Right lobe of liver (tissue), 6 donors: ENCODE results near the gene ADI1. TPM values are rescaled to one million over a fixed set of nuclear protein-coding genes. Genes with fewer than 3 reads are reported as not detected.

Experiments
- ATAC-seq, 4 donors: fragments of 200-7000 bp; cut with Tn5 transposase; one replicate each; pipeline ENCODE4 v1.9.1; 2020; ENCODE audit warnings: mild to moderate bottlenecking in 4 of 4, moderate library complexity in 4 of 4
- DNase-seq, 3 donors: peaks; one replicate each; pipeline ENCODE4 v3.0.0-alpha.2; 2020
- H3K27ac ChIP-seq, 3 donors: fragments of 200-600 bp; one replicate each; pipeline ENCODE4 v1.8.0; 2022
- H3K27me3 ChIP-seq, 2 donors: fragments of 200-600 bp; one replicate each; pipeline ENCODE4 v1.8.0; 2022
- H3K36me3 ChIP-seq, 4 donors: fragments of 200-600 bp; sonication (generic) in 1 of 4; one replicate each; pipeline versions ENCODE4 v1.5.1 to v1.8.0; 2017 to 2022; ENCODE audit warnings: control low read depth in 1 of 4
- H3K4me1 ChIP-seq, 4 donors: fragments of 200-600 bp; sonication (generic) in 1 of 4; one replicate each; pipeline versions ENCODE4 v1.5.1 to v1.8.0; 2017 to 2022; ENCODE audit warnings: control low read depth in 1 of 4
- H3K4me3 ChIP-seq, 3 donors: fragments of 200-600 bp; one replicate each; pipeline ENCODE4 v1.8.0; 2022
- H3K9me3 ChIP-seq, 4 donors: fragments of 200-600 bp; sonication (generic) in 1 of 4; one replicate each; pipeline versions ENCODE4 v1.5.1 to v1.8.0; 2017 to 2022; ENCODE audit warnings: control low read depth in 1 of 4
- CTCF ChIP-seq, 4 donors: fragments of 200-600 bp in 3 of 4; fragments of 450-650 bp in 1 of 4; IDR thresholded peaks; one replicate each; pipeline versions ENCODE4 v1.5.1 to v1.8.0; 2016 to 2022; ENCODE audit warnings: antibody characterized with exemption in 4 of 4, mild to moderate bottlenecking in 2 of 4
- POLR2A ChIP-seq: fragments of 450-650 bp; IDR thresholded peaks from one replicate; pipeline ENCODE4 v1.6.1; 2017; ENCODE audit warnings: antibody characterized with exemption, mild to moderate bottlenecking
- WGBS: methylation state at CpG from one replicate; pipeline ENCODE4 v1.1.6; 2018; ENCODE audit warnings: low coverage, low lambda C conversion rate; ENCODE audit not compliant: insufficient coverage; ENCODE audit errors: missing lambda C conversion rate; 5-methylcytosine and 5-hydroxymethylcytosine counted together
- intact Hi-C, 2 donors: fragments of 100-400 bp; cut with DNase I; formaldehyde crosslinking; loops; one replicate each; pipeline versions ENCODE4 v1.11.2 to v1.14.1; 2022
- total RNA-seq, 6 experiments: library from RNA; depleted of rRNA in 2 of 6; stranded (reverse); fragments of >200 nt in 2 of 6; fragmentation: NEBNext Ultra II Directional in 3 of 6; extraction: Animal tissue kit (Norgen Biotek cat#: 25700) in 3 of 6; gene quantifications; one replicate each; pipeline versions ENCODE4 v1.1.0 to v1.2.4, GENCODE V29; 2016 to 2023
- donor health status: DM: no; HTN: yes; CAD: no.
- donor health status: DM: no; HTN: no; CAD: no.
- donor health status: DM: no; HTN: no; CAD: no.
- donor health status: DM: no; HTN: yes; CAD: no.
- donor health status: DM: no; HTN: yes; CAD: no.

The ADI1 gene
- total RNA-seq, 6 experiments from 2014 or later, result 165 to 470 (median 246) TPM

GRCh38 chr2:3533836-3534235 lies 14.5 kb upstream of the ADI1 start:
- no peak for DNase-seq
- Histone ChIP-seq H3K36me3 (no peaks in the 10 kb centered on the region), H3K4me1 (peaks cover 0 to 41% (median 10%) of the 10 kb centered on the region in 4 donors), H3K27me3 (no peaks in the 10 kb centered on the region), H3K4me3 (no peak overlapping the region), H3K9me3 (no peaks in the 10 kb centered on the region), H3K27ac (no peak overlapping the region)
- ATAC-seq, result no peak
- intact Hi-C loops, result no loop called here
- TF ChIP-seq POLR2A (no peak), CTCF (IDR thresholded peaks at IDR 0.05) (no peak)
- no CpG with 5 or more reads among the region's 6 CpGs for WGBS

GRCh38 chr2:3532941-3533340 lies 13.6 kb upstream of the ADI1 start:
- 61% methylated on average over 6 of the region's 12 CpGs for WGBS
- Histone ChIP-seq H3K27ac (no peak overlapping the region), H3K4me1 (peaks cover 0 to 38% (median 10%) of the 10 kb centered on the region in 4 donors), H3K36me3 (no peaks in the 10 kb centered on the region), H3K9me3 (no peaks in the 10 kb centered on the region), H3K27me3 (no peaks in the 10 kb centered on the region), H3K4me3 (no peak overlapping the region)
- ATAC-seq (no peak), DNase-seq (no peak)
- TF ChIP-seq POLR2A (no peak), CTCF (IDR thresholded peaks at IDR 0.05) (no peak)
- intact Hi-C loops, result no loop called here

- Histone ChIP-seq H3K9me3 (no peaks in the 10 kb centered on the region), H3K4me1 (peaks cover 0 to 24% (median 4%) of the 10 kb centered on the region in 4 donors), H3K27me3 (no peaks in the 10 kb centered on the region), H3K4me3 (no peak overlapping the region), H3K27ac (no peak overlapping the region), H3K36me3 (no peaks in the 10 kb centered on the region)
- intact Hi-C loops, result no loop called here
- 95% methylated on average over 10 of the region's 24 CpGs for WGBS
- DNase-seq (no peak), ATAC-seq (no peak)
- TF ChIP-seq POLR2A, result no peak
- no peak for TF ChIP-seq CTCF (IDR thresholded peaks at IDR 0.05)
These were observed 10.1 kb upstream of the ADI1 start for GRCh38 chr2:3529316-3530025.

- ATAC-seq (peak in 2 of 4 donors; percentile 48 to 60), DNase-seq (peak in 2 of 3 donors; percentile 69 to 74)
- WGBS, result 87% methylated on average over 4 of the region's 40 CpGs
- Histone ChIP-seq H3K27me3 (no peaks in the 10 kb centered on the region), H3K36me3 (no peaks in the 10 kb centered on the region), H3K9me3 (no peaks in the 10 kb centered on the region), H3K4me1 (peaks cover 0 to 32% (median 11%) of the 10 kb centered on the region in 4 donors), H3K27ac (no peak overlapping the region), H3K4me3 (no peak overlapping the region)
- intact Hi-C loops, result no loop called here
- TF ChIP-seq POLR2A (no peak), CTCF (IDR thresholded peaks at IDR 0.05) (no peak)
These were observed 8.8 kb upstream of the ADI1 start for GRCh38 chr2:3527886-3528785.
